Measurements from ENCODE around the gene DZIP1. TPM values are rescaled to one million over a fixed set of nuclear protein-coding genes. Genes with fewer than 3 reads are reported as not detected.

Gene DZIP1
- total RNA-seq, 1 donor from 2014 or later = 5.3 TPM

GRCh38 chr13:95541308-95541707 is 103.2 kb downstream of the DZIP1 start:
- DNase-seq = no peak

- peak; percentile 28 for DNase-seq
Observed at GRCh38 chr13:95540888-95541287, 103.6 kb downstream of the DZIP1 start.

- peak; percentile 53 for DNase-seq
Observed at GRCh38 chr13:95536632-95537241, 107.8 kb downstream of the DZIP1 start.

- peak; percentile 75 for DNase-seq
Observed at GRCh38 chr13:95535243-95535642, 109.3 kb downstream of the DZIP1 start.

- peak; percentile 38 for DNase-seq
Observed at GRCh38 chr13:95533545-95534160, 110.9 kb downstream of the DZIP1 start.

- DNase-seq = peak; percentile 73
Observed at GRCh38 chr13:95530178-95530577, 114.3 kb downstream of the DZIP1 start.

Other genes with a start within 250 kb of the DZIP1 start
- gene CLDN10, start 92.0 kb downstream of the DZIP1 start, total RNA-seq = 0.88 and 1.2 TPM in 2 replicates
- 67.2 and 93.2 TPM in 2 replicates for gene DNAJC3, start 32.4 kb upstream of the DZIP1 start, total RNA-seq

Measured in dermis blood vessel endothelial cell (primary cell).